Keratinocyte (primary cell): ENCODE results near the gene ADAMTS10. TPM values are rescaled to one million over a fixed set of nuclear protein-coding genes. Genes with fewer than 3 reads are reported as not detected.

Source experiments
- DNase-seq: peaks from one replicate; pipeline ENCODE4 v3.0.0-alpha.2; 2011; ENCODE audit warnings: low read depth, missing footprints, low spot score
- FAIRE-seq: peaks from 2 replicates; lab custom pipeline; 2011; peaks lifted over from hg19 to GRCh38; lab: Jason Lieb, UNC
- H2AFZ ChIP-seq: 2 replicates; pipeline ENCODE4 v1.6.0; 2012; ENCODE audit warnings: low read length, control low read depth, inconsistent platforms; ENCODE audit not compliant: control insufficient read depth
- H3K27ac ChIP-seq: 2 replicates; pipeline ENCODE4 v1.5.1; 2011; ENCODE audit warnings: low read length; ENCODE audit not compliant: control insufficient read depth, insufficient read depth
- H3K27me3 ChIP-seq: 3 replicates; pipeline ENCODE4 v1.6.0; 2011; ENCODE audit warnings: low read length; ENCODE audit not compliant: control insufficient read depth, insufficient read depth; ENCODE audit errors: extremely low read depth
- H3K36me3 ChIP-seq, 2 experiments: 2 replicates in 1 of 2; 3 replicates in 1 of 2; pipeline ENCODE4 v1.5.1; 2011; ENCODE audit warnings: low read length in 2 of 2, mild to moderate bottlenecking in 1 of 2; ENCODE audit not compliant: control insufficient read depth in 2 of 2, insufficient read depth in 2 of 2; ENCODE audit errors: extremely low read depth in 1 of 2
- H3K4me1 ChIP-seq: 3 replicates; pipeline ENCODE4 v1.5.1; 2011; ENCODE audit warnings: low read length; ENCODE audit not compliant: control insufficient read depth, insufficient read depth; ENCODE audit errors: extremely low read depth
- H3K4me2 ChIP-seq: 3 replicates; pipeline ENCODE4 v1.6.0; 2011; ENCODE audit warnings: low read depth, low read length; ENCODE audit not compliant: control insufficient read depth, insufficient read depth; ENCODE audit errors: extremely low read depth
- H3K4me3 ChIP-seq, 3 experiments: fragments of 200-600 bp in 1 of 3; sonication (generic) in 1 of 3; 2 replicates in 2 of 3; 3 replicates in 1 of 3; pipeline ENCODE4 v1.5.1; 2011 to 2016; ENCODE audit warnings: low read length in 3 of 3, mild to moderate bottlenecking in 3 of 3, control low read depth in 2 of 3, inconsistent platforms in 1 of 3, low read depth in 1 of 3, mixed read lengths in 1 of 3, mixed run types in 1 of 3, moderate library complexity in 1 of 3; ENCODE audit not compliant: control insufficient read depth in 2 of 3, insufficient read depth in 2 of 3; ENCODE audit errors: extremely low read depth in 1 of 3
- H3K79me2 ChIP-seq: 2 replicates; pipeline ENCODE4 v1.6.0; 2012; ENCODE audit warnings: low read length; ENCODE audit not compliant: control insufficient read depth, insufficient read depth
- H3K9ac ChIP-seq: 3 replicates; pipeline ENCODE4 v1.6.0; 2011; ENCODE audit warnings: low read length; ENCODE audit not compliant: control insufficient read depth, insufficient read depth; ENCODE audit errors: extremely low read depth
- H3K9me1 ChIP-seq: 3 replicates; pipeline ENCODE4 v1.6.0; 2011; ENCODE audit warnings: low read length; ENCODE audit not compliant: control insufficient read depth, insufficient read depth; ENCODE audit errors: extremely low read depth
- H3K9me3 ChIP-seq: 2 replicates; pipeline ENCODE4 v1.5.1; 2012; ENCODE audit warnings: low read depth, low read length; ENCODE audit not compliant: control insufficient read depth
- H4K20me1 ChIP-seq: 3 replicates; pipeline ENCODE4 v1.6.0; 2011; ENCODE audit warnings: low read length; ENCODE audit not compliant: control insufficient read depth, insufficient read depth; ENCODE audit errors: extremely low read depth
- EZH2 ChIP-seq: IDR thresholded peaks from one replicate; pipeline ENCODE4 v1.6.1; 2012; ENCODE audit warnings: inconsistent platforms, mild to moderate bottlenecking, low read length, moderate library complexity
- dilution Hi-C: fragments of 300-500 bp; cut with MboI; formaldehyde crosslinking; loops from one replicate; pipeline ENCODE4 v1.7.0; 2020; ENCODE audit warnings: low sequenced_read_pairs; ENCODE audit not compliant: extremely low pct_ligation_motif_present
- polyA minus RNA-seq, 3 experiments: library from RNA; depleted of rRNA, polyadenylated mRNA; stranded (reverse); fragments of >200 nt; gene quantifications; 1 replicate in 1 of 3; 2 replicates in 1 of 3; 3 replicates in 1 of 3; pipeline ENCODE4 v1.2.3, GENCODE V29; 2011
- polyA plus RNA-seq, 5 experiments: library from polyadenylated mRNA; depleted of rRNA in 3 of 5; stranded (reverse) in 3 of 5; stranded (forward) in 1 of 5; unstranded in 1 of 5; fragments of >200 nt; gene quantifications; 1 replicate in 1 of 5; 2 replicates in 3 of 5; 3 replicates in 1 of 5; pipeline versions ENCODE4 v1.2.1 to v1.2.3, GENCODE V29; 2011 to 2012; ENCODE audit warnings: missing spikeins in 2 of 5, low read depth in 1 of 5, low replicate concordance in 1 of 5
- TF ChIP-seq, protein P1 (sequence below), 3 experiments: IDR thresholded peaks in 1 of 3; conservative IDR thresholded peaks in 1 of 3; optimal IDR thresholded peaks in 1 of 3; 2 replicates in 2 of 3; 3 replicates in 1 of 3; pipeline versions ENCODE3 to v1.5.1; 2011; ENCODE audit warnings: low read length in 3 of 3, mild to moderate bottlenecking in 3 of 3, moderate library complexity in 2 of 3, control low read depth in 1 of 3, inconsistent platforms in 1 of 3; ENCODE audit not compliant: insufficient read depth in 2 of 3; ENCODE audit errors: extremely low read depth in 1 of 3

Gene ADAMTS10
- polyA plus RNA-seq (not detected in 3 replicates), polyA minus RNA-seq (not detected in 3 replicates)
- not detected for polyA plus RNA-seq (2011; ENCODE audit: low read depth)
- polyA plus RNA-seq (2011; cell fraction: cytosol; rRNA removed), result not detected in 2 replicates
- not detected in 2 replicates for polyA plus RNA-seq (2011; cell fraction: nucleus; rRNA removed)
- not detected in 2 replicates for polyA plus RNA-seq (2012; ENCODE audit: low replicate concordance)
- not detected for polyA minus RNA-seq (2011; cell fraction: cytosol; rRNA and poly(A)+ RNA removed)
- polyA minus RNA-seq (2011; cell fraction: nucleus; rRNA and poly(A)+ RNA removed), result not detected in 2 replicates

DNA sequence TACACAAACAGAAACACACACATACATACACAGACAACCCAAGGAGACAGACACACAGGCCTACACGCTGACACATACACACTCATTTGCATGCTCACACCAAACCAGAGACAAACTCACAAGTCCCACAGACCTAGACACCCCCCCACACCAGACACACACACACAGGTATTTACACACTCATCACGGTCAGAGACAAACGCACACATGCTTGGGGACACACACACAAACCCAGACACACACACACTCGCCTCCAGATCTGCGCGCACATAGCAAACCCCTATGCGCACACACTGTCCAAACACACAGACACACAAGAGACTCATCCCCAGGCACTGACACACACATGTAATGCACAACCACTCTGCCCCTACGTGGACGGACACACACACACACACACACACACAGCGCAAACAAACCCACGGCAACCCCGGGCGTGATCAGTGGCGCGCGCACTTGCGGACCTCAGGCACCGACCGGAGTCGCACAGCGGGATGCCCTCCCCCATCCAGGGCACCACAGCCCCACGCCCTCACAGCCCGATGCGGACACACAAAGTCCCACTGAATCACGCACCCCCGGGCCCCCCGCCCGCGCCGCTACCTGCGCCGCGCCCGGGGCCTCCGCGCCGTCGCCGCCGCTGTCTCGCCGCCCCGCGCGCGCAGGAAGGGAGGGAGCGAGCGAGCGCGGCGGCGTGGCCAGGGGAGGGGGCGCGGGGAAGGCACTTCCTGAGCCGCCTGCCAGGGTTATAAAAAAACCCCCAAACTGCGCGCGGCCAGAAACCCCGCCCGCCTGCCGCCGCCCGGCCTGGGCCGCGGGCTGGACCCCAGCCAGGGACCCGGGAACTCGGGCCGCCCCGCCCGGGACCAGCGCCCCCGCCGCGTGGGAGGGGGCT lies at the start of gene ADAMTS10:
TSS of gene ADAMTS10 (minus strand) at position 675 of the 895 bp plus-strand sequence. CDS start 5,005 bp downstream, outside the sequence.
- Histone ChIP-seq H3K4me1 (no peaks in the 10 kb centered on the region), H3K9me3 (no peaks in the 10 kb centered on the region), H3K79me2 (no peaks in the 10 kb centered on the region), H3K9ac (no peak within 1 kb of the TSS), H3K9me1 (no peaks in the 10 kb centered on the region), H3K4me3 (peak within 1 kb of the TSS in 1 of 3 experiments; percentile 42), H2AFZ (no peak within 1 kb of the TSS), H3K4me2 (no peak within 1 kb of the TSS), H3K36me3 (no peaks in the 10 kb centered on the region), H4K20me1 (no peaks in the 10 kb centered on the region), H3K27ac (no peak within 1 kb of the TSS), H3K27me3 (peaks cover 19% of the 10 kb centered on the region)
- peak; percentile 70 for TF ChIP-seq EZH2
- TF ChIP-seq, protein P1, sequence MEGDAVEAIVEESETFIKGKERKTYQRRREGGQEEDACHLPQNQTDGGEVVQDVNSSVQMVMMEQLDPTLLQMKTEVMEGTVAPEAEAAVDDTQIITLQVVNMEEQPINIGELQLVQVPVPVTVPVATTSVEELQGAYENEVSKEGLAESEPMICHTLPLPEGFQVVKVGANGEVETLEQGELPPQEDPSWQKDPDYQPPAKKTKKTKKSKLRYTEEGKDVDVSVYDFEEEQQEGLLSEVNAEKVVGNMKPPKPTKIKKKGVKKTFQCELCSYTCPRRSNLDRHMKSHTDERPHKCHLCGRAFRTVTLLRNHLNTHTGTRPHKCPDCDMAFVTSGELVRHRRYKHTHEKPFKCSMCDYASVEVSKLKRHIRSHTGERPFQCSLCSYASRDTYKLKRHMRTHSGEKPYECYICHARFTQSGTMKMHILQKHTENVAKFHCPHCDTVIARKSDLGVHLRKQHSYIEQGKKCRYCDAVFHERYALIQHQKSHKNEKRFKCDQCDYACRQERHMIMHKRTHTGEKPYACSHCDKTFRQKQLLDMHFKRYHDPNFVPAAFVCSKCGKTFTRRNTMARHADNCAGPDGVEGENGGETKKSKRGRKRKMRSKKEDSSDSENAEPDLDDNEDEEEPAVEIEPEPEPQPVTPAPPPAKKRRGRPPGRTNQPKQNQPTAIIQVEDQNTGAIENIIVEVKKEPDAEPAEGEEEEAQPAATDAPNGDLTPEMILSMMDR (optimal IDR thresholded peaks at IDR 0.05 in 1 of 3, IDR thresholded peaks at IDR 0.05 in 1 of 3, conservative IDR thresholded peaks at IDR 0.05 in 1 of 3; ENCODE audit: extremely low read depth in 1 of 3, insufficient read depth in 2 of 3, low read length in 3 of 3), result no peak
- FAIRE-seq (no peak), DNase-seq (no peak)
- dilution Hi-C loops, result no loop called here

DNA sequence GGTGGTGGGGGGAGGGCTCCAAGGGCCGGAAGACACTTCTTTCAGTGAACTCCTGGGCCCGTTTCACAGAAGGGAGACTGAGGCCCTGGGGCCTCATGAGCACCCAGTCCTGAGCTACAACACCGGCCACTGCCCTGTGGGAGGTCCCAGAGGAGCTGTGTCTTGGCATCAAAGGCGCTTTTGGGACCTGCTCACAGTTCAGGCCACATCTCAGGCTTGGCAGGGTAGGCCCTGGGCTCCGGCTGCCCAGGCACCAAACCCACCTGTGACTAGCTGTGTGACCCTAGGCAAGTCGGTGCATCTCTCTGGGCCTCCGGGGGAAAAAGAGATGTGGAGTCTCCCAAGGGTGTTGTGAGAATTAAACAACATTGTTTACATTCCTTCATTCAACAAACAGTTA lies 49.4 kb upstream of the ADAMTS10 start:
- H3K4me1 ChIP-seq, result no peaks in the 10 kb centered on the region
- H3K9me3 ChIP-seq, result no peaks in the 10 kb centered on the region
- TF ChIP-seq, protein P1 (optimal IDR thresholded peaks at IDR 0.05 in 1 of 3, IDR thresholded peaks at IDR 0.05 in 1 of 3, conservative IDR thresholded peaks at IDR 0.05 in 1 of 3; ENCODE audit: extremely low read depth in 1 of 3, insufficient read depth in 2 of 3, low read length in 3 of 3), result no peak
- TF ChIP-seq EZH2, result no peak
- FAIRE-seq (no peak), DNase-seq (no peak)
- H3K4me3 ChIP-seq, result no peak overlapping the region
- dilution Hi-C loops, result no loop called here
- H3K9ac ChIP-seq, result no peak overlapping the region
- no peaks in the 10 kb centered on the region for H3K79me2 ChIP-seq
- H3K36me3 ChIP-seq, result no peaks in the 10 kb centered on the region
- H4K20me1 ChIP-seq, result no peaks in the 10 kb centered on the region
- H3K27ac ChIP-seq, result no peak overlapping the region
- no peaks in the 10 kb centered on the region for H3K27me3 ChIP-seq
- no peaks in the 10 kb centered on the region for H3K9me1 ChIP-seq
- H3K4me2 ChIP-seq, result no peak overlapping the region
- H2AFZ ChIP-seq, result no peak overlapping the region
